Stimulated activated CD4-positive, alpha-beta T cell treated with anti-CD3 and anti-CD28 coated beads, Interleukin-12 subunit alpha, Interleukin-12 subunit beta, amount 100 ng/mL, for 48 hours (primary cell): ENCODE measurements around the gene ITGA8.
"Not testable (repeated sequence)": the region's sequence is repeated elsewhere in the genome, so short reads cannot be mapped to it uniquely, and the experiment has no call there.

ENCODE experiments used
- DNase-seq, 3 donors: peaks; one replicate each; pipeline ENCODE4 v3.0.0-alpha.2; 2020; ENCODE audit warnings: low read depth in 2 of 3, low spot score in 1 of 3

ITGA8 gene

GRCh38 chr10:15719899-15720634 is at the start of gene ITGA8:
TSS of gene ITGA8 (minus strand) at chr10:15719922. CDS start at chr10:15719771, 151 bp downstream.
- DNase-seq, result peak in 1 of 3 donors; percentile 2

GRCh38 chr10:15764892-15765454 is 45.3 kb upstream of the ITGA8 start:
- DNase-seq, result no peak

GRCh38 chr10:15763006-15763405 is 43.3 kb upstream of the ITGA8 start:
- no peak for DNase-seq

- not testable (repeated sequence) for DNase-seq
Observed at GRCh38 chr10:15762239-15762638, 42.5 kb upstream of the ITGA8 start.

- not testable (repeated sequence) for DNase-seq
Observed at GRCh38 chr10:15761224-15761623, 41.5 kb upstream of the ITGA8 start.

GRCh38 chr10:15760681-15761080 is 41.0 kb upstream of the ITGA8 start:
- no peak for DNase-seq

- no peak for DNase-seq
Observed at GRCh38 chr10:15759265-15759664, 39.5 kb upstream of the ITGA8 start.

GRCh38 chr10:15758618-15759017 is 38.9 kb upstream of the ITGA8 start:
- DNase-seq, result no peak

GRCh38 chr10:15754937-15755336 is 35.2 kb upstream of the ITGA8 start:
- DNase-seq, result no peak

- no peak for DNase-seq
Observed at GRCh38 chr10:15751046-15751445, 31.3 kb upstream of the ITGA8 start.

- DNase-seq, result no peak
Observed at GRCh38 chr10:15748126-15748525, 28.4 kb upstream of the ITGA8 start.

GRCh38 chr10:15747632-15748031 is 27.9 kb upstream of the ITGA8 start:
- DNase-seq, result no peak

- DNase-seq, result no peak
Observed at GRCh38 chr10:15745751-15746150, 26.0 kb upstream of the ITGA8 start.

- DNase-seq, result peak; percentile 21 to 40 (median 25)
Observed at GRCh38 chr10:15744217-15744865, 24.6 kb upstream of the ITGA8 start.

GRCh38 chr10:15743443-15743842 is 23.7 kb upstream of the ITGA8 start:
- no peak for DNase-seq

GRCh38 chr10:15742836-15743235 is 23.1 kb upstream of the ITGA8 start:
- no peak for DNase-seq

- DNase-seq, result no peak
Observed at GRCh38 chr10:15742102-15742501, 22.4 kb upstream of the ITGA8 start.

- DNase-seq, result no peak
Observed at GRCh38 chr10:15741581-15741980, 21.9 kb upstream of the ITGA8 start.

- no peak for DNase-seq
Observed at GRCh38 chr10:15740261-15740660, 20.5 kb upstream of the ITGA8 start.

GRCh38 chr10:15739254-15739970 is 19.7 kb upstream of the ITGA8 start:
- DNase-seq, result no peak

- no peak for DNase-seq
Observed at GRCh38 chr10:15738270-15738925, 18.7 kb upstream of the ITGA8 start.
